GM10266 (cell line): ENCODE results near the gene MAGEC1.

ENCODE experiments used
- DNase-seq: peaks from one replicate; pipeline ENCODE4 v3.0.0; 2012; ENCODE audit errors: extremely low spot score
- TF ChIP-seq, protein P1 (sequence below): IDR thresholded peaks from 2 replicates; pipeline ENCODE4 v1.5.1; 2012; ENCODE audit warnings: mild to moderate bottlenecking, low read depth; ENCODE audit not compliant: control insufficient read depth, insufficient read depth; ENCODE audit errors: missing control alignments

Gene MAGEC1

DNA sequence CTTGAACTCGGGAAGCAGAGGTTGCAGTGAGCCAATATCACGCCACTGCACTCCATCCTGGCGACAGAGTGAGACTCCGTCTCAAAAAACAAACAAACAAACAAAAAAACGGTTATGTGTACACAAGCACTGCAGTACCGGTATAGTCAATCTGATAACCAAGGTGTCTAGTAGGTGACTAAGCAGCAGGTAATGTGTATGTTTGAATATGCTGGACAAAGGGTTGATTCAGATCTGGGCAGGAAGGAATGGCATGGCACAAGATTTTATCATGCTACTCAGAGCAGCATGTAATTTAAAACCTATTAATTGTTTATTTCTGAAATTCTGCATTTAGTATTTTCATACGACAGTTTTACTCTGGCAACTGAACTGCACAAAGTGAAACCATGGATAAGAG lies 41.7 kb downstream of the MAGEC1 start:
- no peak for DNase-seq
- TF ChIP-seq, protein P1, sequence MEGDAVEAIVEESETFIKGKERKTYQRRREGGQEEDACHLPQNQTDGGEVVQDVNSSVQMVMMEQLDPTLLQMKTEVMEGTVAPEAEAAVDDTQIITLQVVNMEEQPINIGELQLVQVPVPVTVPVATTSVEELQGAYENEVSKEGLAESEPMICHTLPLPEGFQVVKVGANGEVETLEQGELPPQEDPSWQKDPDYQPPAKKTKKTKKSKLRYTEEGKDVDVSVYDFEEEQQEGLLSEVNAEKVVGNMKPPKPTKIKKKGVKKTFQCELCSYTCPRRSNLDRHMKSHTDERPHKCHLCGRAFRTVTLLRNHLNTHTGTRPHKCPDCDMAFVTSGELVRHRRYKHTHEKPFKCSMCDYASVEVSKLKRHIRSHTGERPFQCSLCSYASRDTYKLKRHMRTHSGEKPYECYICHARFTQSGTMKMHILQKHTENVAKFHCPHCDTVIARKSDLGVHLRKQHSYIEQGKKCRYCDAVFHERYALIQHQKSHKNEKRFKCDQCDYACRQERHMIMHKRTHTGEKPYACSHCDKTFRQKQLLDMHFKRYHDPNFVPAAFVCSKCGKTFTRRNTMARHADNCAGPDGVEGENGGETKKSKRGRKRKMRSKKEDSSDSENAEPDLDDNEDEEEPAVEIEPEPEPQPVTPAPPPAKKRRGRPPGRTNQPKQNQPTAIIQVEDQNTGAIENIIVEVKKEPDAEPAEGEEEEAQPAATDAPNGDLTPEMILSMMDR = no peak

GRCh38 chrX:141947350-141947749 lies 43.7 kb downstream of the MAGEC1 start:
- TF ChIP-seq, protein P1 = no peak
- DNase-seq = no peak

DNA sequence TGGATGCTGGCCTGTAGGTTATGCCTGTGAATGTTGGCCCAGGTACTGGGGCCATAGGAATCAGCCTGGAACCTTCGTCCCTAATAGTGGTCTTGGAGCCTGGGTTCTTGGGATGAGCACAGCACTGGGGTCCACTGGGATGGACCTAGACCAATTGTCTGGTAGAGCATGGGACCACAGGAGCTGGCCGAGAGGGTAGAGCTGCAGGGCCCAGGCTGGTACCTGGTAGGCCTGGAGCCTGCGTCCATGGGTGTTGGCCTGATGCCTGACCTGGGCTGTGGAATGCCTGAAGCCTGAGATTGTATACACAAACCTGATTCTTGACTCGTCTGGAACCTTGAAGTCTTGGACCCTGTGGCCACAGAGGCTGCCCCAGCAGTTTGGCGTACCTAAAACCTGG lies 48.9 kb downstream of the MAGEC1 start:
- no peak for DNase-seq
- TF ChIP-seq, protein P1 = no peak

- TF ChIP-seq, protein P1 = no peak
These were observed 55.0 kb downstream of the MAGEC1 start for GRCh38 chrX:141958675-141959074.

More at GRCh38 chrX:141958675-141959074, 55.0 kb downstream of the MAGEC1 start:
- no peak for DNase-seq
